GM12872 (cell line): ENCODE results near the gene NCOA1.

ENCODE experiments used
- TF ChIP-seq, protein P1 (sequence below): IDR thresholded peaks from 3 replicates; pipeline ENCODE4 v1.5.1; 2011; ENCODE audit warnings: low read depth, mild to moderate bottlenecking, low read length, moderate library complexity; ENCODE audit not compliant: insufficient read depth

Gene NCOA1

DNA sequence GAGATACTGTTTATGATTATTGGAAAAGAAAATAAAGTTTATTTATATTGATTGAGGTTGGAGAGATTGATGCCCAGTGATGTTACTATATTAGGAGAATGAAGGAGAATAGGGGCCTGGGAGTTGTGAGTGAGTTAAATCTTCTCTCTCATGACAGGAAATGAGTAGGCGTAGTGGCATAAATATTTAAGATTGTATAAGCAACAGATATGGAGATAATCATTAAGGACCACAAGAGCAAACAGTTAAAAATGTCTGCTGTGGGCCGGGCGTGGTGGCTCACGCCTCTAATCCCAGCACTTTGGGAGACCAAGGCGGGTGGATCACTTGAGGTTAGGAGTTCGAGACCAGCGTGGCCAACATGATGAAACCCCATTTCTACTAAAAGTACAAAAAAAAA is 239.4 kb downstream of the NCOA1 start:
- TF ChIP-seq, protein P1, sequence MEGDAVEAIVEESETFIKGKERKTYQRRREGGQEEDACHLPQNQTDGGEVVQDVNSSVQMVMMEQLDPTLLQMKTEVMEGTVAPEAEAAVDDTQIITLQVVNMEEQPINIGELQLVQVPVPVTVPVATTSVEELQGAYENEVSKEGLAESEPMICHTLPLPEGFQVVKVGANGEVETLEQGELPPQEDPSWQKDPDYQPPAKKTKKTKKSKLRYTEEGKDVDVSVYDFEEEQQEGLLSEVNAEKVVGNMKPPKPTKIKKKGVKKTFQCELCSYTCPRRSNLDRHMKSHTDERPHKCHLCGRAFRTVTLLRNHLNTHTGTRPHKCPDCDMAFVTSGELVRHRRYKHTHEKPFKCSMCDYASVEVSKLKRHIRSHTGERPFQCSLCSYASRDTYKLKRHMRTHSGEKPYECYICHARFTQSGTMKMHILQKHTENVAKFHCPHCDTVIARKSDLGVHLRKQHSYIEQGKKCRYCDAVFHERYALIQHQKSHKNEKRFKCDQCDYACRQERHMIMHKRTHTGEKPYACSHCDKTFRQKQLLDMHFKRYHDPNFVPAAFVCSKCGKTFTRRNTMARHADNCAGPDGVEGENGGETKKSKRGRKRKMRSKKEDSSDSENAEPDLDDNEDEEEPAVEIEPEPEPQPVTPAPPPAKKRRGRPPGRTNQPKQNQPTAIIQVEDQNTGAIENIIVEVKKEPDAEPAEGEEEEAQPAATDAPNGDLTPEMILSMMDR: no peak

DNA sequence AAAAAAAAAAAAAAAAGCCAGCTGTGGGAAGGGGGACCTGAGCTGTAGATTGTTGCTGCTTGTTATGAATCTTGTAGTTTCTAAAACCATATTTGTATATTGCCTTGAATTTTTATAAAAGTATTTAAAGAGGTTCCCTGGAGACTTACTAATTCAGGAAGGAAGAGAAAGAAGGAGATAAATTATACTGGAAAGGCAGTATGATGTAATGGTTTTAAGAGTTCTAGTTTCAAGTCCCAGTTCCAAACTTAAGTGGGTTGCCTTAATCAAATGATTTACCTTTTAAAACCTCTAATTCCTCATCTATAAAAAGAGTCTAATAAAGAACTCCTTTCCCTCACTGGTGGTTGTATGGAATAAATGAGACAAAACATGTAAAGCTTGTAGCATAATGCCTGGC is 240.0 kb downstream of the NCOA1 start:
- TF ChIP-seq, protein P1: no peak

DNA sequence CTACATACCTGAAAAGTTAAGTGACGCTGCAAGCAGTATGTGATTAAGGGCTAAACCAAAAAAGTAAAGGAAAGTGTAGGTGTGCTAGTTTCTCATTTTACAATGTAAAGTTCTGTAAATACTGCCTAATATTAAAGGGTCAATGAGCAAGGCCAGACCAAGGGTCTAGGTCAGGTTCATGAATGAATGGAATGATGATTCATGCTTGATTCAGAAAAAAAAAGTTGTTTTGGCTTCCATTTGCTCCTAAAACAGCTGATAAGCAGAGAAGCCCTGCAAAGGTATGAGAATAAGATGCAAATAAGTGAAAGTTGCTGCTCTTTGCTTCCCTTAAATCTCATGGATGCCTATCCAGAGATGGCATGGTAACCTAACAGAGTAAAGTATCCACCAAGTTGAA is 240.9 kb downstream of the NCOA1 start:
- TF ChIP-seq, protein P1: no peak

DNA sequence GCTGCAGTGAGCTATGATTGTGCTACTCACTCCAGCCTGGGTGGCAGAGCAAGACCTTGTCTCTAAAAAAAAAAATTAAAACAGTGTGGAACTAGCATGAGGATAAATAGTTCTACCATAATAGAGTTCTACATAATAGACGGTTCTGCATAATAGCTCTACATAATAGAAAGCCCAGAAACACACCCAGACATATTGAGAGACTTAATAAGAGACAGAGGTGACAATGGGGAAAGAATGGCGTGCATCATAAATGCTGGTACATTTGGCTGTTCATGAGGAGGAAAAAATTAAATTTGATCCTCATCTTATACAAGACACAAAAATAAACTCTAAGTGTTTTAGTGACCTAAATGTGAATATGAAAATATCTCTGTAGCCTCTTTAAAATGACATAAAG is 243.7 kb downstream of the NCOA1 start:
- TF ChIP-seq, protein P1: no peak

DNA sequence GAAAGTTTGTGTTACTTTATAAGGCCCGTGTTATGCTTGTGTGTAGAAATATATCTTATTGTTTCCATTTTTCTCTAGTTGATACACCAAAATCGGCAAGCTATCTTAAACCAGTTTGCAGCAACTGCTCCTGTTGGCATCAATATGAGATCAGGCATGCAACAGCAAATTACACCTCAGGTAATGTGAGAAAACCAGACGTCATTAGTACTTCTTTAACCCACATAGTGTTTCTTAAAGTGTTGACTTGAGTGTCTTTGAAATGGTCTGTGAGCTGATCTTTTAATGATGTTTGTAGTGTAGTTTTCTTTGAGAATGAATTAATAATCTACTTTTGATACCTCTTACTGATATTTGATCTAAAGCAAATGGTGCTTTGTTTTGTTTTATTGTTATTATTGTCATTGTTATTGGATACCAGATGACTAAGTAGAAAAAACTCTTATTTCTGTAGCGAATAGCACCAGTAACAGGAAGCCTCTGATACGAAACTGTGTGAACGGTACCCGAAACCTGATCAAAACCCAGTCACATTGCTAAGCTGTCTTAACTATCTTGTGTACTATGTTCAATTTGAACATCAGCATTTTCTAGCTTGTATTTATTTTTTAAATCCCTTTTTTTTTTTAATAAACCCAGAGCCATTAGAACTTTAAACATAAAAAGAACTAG is 248.4 kb downstream of the NCOA1 start:
- TF ChIP-seq, protein P1: no peak

DNA sequence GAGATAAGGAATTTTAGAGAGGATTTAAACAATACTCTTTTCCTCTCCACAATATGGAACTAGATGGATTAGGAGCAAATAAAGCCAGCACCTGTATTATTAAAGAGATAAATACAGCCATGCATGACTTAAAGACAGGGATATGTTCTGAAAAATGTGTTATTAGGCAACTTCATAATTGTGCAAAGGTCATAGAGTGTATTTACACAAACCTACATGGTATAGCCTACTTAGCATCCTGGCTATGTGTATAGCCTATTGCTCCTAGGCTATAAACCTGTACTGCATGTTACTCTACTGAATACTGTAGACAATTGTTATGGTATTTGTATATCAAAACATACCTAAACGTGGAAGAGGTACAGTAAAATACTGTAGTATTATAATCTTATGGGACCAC is 249.1 kb downstream of the NCOA1 start:
- TF ChIP-seq, protein P1: no peak

DNA sequence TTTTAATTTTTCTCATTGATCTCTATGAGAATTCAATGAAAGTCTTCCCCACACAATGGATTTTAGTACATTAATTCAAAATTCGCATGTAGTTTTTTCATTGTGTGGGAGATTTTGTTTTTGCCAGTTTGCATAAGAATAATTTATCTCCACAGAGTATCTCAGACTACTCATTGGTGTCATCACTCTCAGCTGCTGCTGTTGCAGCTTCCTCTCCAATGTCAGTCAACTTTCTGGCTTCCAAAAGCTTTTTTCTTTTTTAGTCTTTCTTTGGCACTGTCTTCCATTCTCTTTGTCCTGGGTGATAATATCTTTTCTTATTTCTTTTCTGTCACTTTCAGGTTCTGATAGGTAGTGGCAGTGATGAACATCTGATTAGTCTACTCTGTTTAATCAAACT is 251.7 kb downstream of the NCOA1 start:
- TF ChIP-seq, protein P1: no peak

DNA sequence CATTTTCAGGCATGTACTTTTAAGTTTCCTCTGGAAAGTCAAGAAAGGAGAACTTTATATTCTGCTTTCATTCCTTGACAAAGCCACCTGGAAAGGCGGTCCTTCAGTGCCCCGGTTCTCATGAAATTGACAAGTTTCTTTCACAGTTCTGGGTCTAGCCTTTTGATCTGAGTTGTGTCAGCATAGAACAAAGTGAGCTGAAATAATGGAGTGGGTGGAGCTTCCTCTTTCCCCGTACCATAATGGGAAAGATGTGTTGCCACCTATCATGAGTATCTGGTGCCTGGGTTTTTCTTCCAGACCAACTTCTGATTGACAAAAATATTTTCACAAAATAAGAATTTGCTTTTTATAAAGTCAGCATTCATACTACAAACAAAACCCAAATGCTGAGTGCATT is 252.9 kb downstream of the NCOA1 start:
- TF ChIP-seq, protein P1: no peak
